A549 (cell line): Measurements from ENCODE around the gene CELSR1.

ENCODE experiments used
- CTCF ChIP-seq: fragments of >200 bp; sonication (Bioruptor Twin); formaldehyde crosslinking; IDR thresholded peaks from 3 replicates; pipeline ENCODE4 v1.5.1; 2016
- HDAC2 ChIP-seq: fragments of 200-600 bp; sonication (generic); IDR thresholded peaks from 2 replicates; pipeline ENCODE4 v1.6.1; 2016
- HMGXB4 ChIP-seq: fragments of 250-450 bp; sonication (Bioruptor Pico); IDR thresholded peaks from 2 replicates; pipeline ENCODE4 v1.5.0; 2021; ENCODE audit warnings: mild to moderate bottlenecking, moderate library complexity, borderline replicate concordance
- HOXA7 ChIP-seq: fragments of 250-450 bp; sonication (Bioruptor Pico); IDR thresholded peaks from 2 replicates; pipeline ENCODE4 v1.5.0; 2020; ENCODE audit warnings: mild to moderate bottlenecking, moderate library complexity
- PHF8 ChIP-seq: fragments of 200-600 bp; sonication (generic); IDR thresholded peaks from 2 replicates; pipeline ENCODE4 v1.6.1; 2016; ENCODE audit warnings: low read depth, mild to moderate bottlenecking, antibody characterized with exemption, moderate library complexity, borderline replicate concordance
- POLR2A ChIP-seq: IDR thresholded peaks from 2 replicates; pipeline ENCODE4 v1.6.1; 2012; ENCODE audit warnings: mild to moderate bottlenecking, low read length
- POLR2AphosphoS2 ChIP-seq: conservative IDR thresholded peaks from 2 replicates; pipeline ENCODE4 v1.6.1; 2012; ENCODE audit warnings: low read length, improper control_type of control experiment, inconsistent platforms
- RARB ChIP-seq: fragments of 250-450 bp; sonication (Bioruptor Pico); IDR thresholded peaks from 2 replicates; pipeline ENCODE4 v1.8.0; 2021; ENCODE audit warnings: mild to moderate bottlenecking, moderate library complexity
- REST ChIP-seq: fragments of 200-600 bp; sonication (generic); IDR thresholded peaks from 2 replicates; pipeline ENCODE4 v1.6.1; 2016; ENCODE audit warnings: antibody characterized with exemption, mild to moderate bottlenecking, moderate library complexity
- RFX5 ChIP-seq: fragments of 450-650 bp; IDR thresholded peaks from 2 replicates; pipeline ENCODE4 v1.7.1; 2014; ENCODE audit warnings: antibody characterized with exemption, mild to moderate bottlenecking, moderate library complexity

DNA sequence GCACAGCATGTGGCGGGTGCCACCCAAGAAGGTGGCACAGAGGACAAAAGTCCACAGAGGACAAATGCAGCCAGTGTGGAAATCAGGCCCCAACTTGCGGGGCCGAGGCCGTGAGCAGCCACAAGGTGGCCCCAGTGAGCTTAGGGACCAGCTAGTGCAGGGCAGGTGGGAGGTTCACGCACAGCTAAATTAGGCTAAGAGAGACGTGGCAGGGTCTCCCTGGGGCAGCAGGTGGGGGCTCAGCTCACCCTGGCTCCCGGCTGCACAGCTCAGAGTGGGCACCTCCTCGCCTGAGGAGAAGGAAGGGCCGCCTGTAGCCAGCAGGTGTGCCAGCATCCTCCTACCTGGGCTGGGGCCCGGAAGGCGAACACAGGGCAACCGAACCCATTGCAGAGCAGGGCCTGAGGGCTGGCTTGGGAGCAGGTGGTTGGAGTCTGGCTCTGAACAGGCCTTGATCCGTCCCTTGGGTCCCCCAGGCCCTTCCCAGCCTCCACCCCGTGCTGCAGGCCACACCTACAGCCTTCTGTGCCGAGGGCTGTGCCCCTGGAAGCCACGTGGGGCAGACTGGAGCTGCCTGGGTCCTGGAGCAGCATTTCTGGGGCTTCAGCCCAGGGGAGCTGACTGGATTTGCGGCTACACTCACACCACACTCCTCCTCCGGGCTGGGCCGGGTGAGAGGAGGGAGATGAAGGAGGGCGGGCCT, 26.1 kb upstream of the CELSR1 start:
- TF ChIP-seq CTCF (peak; percentile 60), RFX5 (no peak), HMGXB4 (CRISPR knock-in tag) (no peak), HDAC2 (no peak), HOXA7 (no peak), POLR2A (no peak), RARB (CRISPR knock-in tag) (no peak), REST (no peak), POLR2AphosphoS2 (no peak), PHF8 (no peak)
